SK-N-SH (cell line): ENCODE data around the gene ZNF182. TPM values are rescaled to one million over a fixed set of nuclear protein-coding genes. Genes with fewer than 3 reads are reported as not detected.

Source experiments
- CTCF ChIA-PET: fragments of 300-600, 350-600 bp; formaldehyde crosslinking; extraction: SDS; loops from one replicate; lab custom pipeline; 2021; lab: Yijun Ruan, JAX
- POLR2A ChIA-PET: fragments of 350-600 bp; sonication (Branson Sonifier 250); formaldehyde crosslinking; extraction: SDS; loops from one replicate; lab custom pipeline; 2020; ENCODE audit warnings: antibody characterized with exemption, inconsistent platforms; lab: Yijun Ruan, JAX
- DNase-seq: peaks from one replicate; pipeline ENCODE4 v3.0.0; 2012
- H2AFZ ChIP-seq: fragments of 200-600 bp; sonication (generic); 2 replicates; pipeline ENCODE4 v1.8.1; 2016; ENCODE audit warnings: antibody characterized with exemption, mild to moderate bottlenecking, low read depth
- H3F3A ChIP-seq: fragments of 200-600 bp; sonication (generic); replicated peaks from 2 replicates; pipeline ENCODE3; 2016; ENCODE audit warnings: antibody characterized with exemption, mild to moderate bottlenecking; ENCODE audit not compliant: insufficient read depth
- H3K27ac ChIP-seq, 2 experiments: fragments of 200-500 bp in 1 of 2; fragments of 200-600 bp in 1 of 2; sonication (Bioruptor generic) in 1 of 2; sonication (generic), shearing (Covaris generic) in 1 of 2; 2 replicates each; pipeline versions ENCODE4 v1.5.1 to v1.6.1; 2014 to 2016; ENCODE audit warnings: low read depth in 2 of 2, inconsistent platforms in 1 of 2, low read length in 1 of 2, mild to moderate bottlenecking in 1 of 2, mixed read lengths in 1 of 2
- H3K27me3 ChIP-seq: fragments of 200-600 bp; sonication (generic), shearing (Covaris generic); 2 replicates; pipeline ENCODE4 v1.6.1; 2016; ENCODE audit warnings: mixed run types; ENCODE audit not compliant: insufficient read depth
- H3K36me3 ChIP-seq, 2 experiments: fragments of 200-500 bp in 1 of 2; fragments of 200-600 bp in 1 of 2; sonication (Bioruptor generic) in 1 of 2; sonication (generic) in 1 of 2; replicated peaks in 1 of 2; 2 replicates each; pipeline versions ENCODE3 to v1.5.1; 2014 to 2016; ENCODE audit warnings: low read length in 1 of 2, mild to moderate bottlenecking in 1 of 2; ENCODE audit not compliant: insufficient read depth in 2 of 2, control insufficient read depth in 1 of 2
- H3K4me1 ChIP-seq, 2 experiments: fragments of 200-500 bp in 1 of 2; fragments of 200-600 bp in 1 of 2; sonication (Bioruptor generic) in 1 of 2; sonication (generic), shearing (Covaris generic) in 1 of 2; 2 replicates each; pipeline versions ENCODE4 v1.5.1 to v1.6.1; 2014 to 2016; ENCODE audit warnings: low read depth in 1 of 2, low read length in 1 of 2, mixed run types in 1 of 2; ENCODE audit not compliant: insufficient read depth in 2 of 2, control insufficient read depth in 1 of 2
- H3K4me2 ChIP-seq: fragments of 200-600 bp; sonication (generic), shearing (Covaris generic); 2 replicates; pipeline ENCODE4 v1.6.1; 2017; ENCODE audit warnings: mixed run types
- H3K4me3 ChIP-seq, 2 experiments: fragments of 200-500 bp in 1 of 2; fragments of 200-600 bp in 1 of 2; sonication (Bioruptor generic) in 1 of 2; sonication (generic), shearing (Covaris generic) in 1 of 2; 2 replicates each; pipeline versions ENCODE4 v1.5.1 to v1.8.1; 2014 to 2016; ENCODE audit warnings: low read depth in 2 of 2, inconsistent platforms in 1 of 2, low read length in 1 of 2, mild to moderate bottlenecking in 1 of 2, mixed read lengths in 1 of 2, moderate library complexity in 1 of 2
- H3K79me2 ChIP-seq: fragments of 200-600 bp; sonication (generic); 2 replicates; pipeline ENCODE4 v1.8.1; 2017; ENCODE audit warnings: mild to moderate bottlenecking; ENCODE audit not compliant: insufficient read depth
- H3K9ac ChIP-seq: fragments of 200-600 bp; sonication (generic); 2 replicates; pipeline ENCODE4 v1.6.1; 2017; ENCODE audit warnings: mixed run types
- H3K9me2 ChIP-seq: fragments of 200-600 bp; sonication (generic); 2 replicates; pipeline ENCODE4 v1.6.1; 2017; ENCODE audit warnings: mixed run types
- H3K9me3 ChIP-seq: fragments of 200-600 bp; sonication (generic); 2 replicates; pipeline ENCODE4 v1.6.1; 2017; ENCODE audit warnings: mixed run types, mild to moderate bottlenecking, moderate library complexity
- H4K20me1 ChIP-seq: fragments of 200-600 bp; sonication (generic); 2 replicates; pipeline ENCODE4 v1.6.1; 2017; ENCODE audit warnings: mild to moderate bottlenecking, mixed run types; ENCODE audit not compliant: insufficient read depth
- GATA2 ChIP-seq: sonication (generic); formaldehyde crosslinking; IDR thresholded peaks from 2 replicates; pipeline ENCODE4 v1.5.0; 2020; ENCODE audit warnings: mild to moderate bottlenecking, missing genetic modification reagents
- WGBS: methylation state at CpG from one replicate; pipeline ENCODE4 v1.1.6; 2017; ENCODE audit warnings: low lambda C conversion rate; 5-methylcytosine and 5-hydroxymethylcytosine counted together
- polyA plus RNA-seq, 3 experiments: library from polyadenylated mRNA; depleted of rRNA; stranded (reverse); fragments of >200 nt; gene quantifications; 2 replicates each; pipeline ENCODE4 v1.2.3, GENCODE V29; 2012

The ZNF182 gene
- polyA plus RNA-seq, 1 of the 3 experiments (the other 2 are of a cell fraction) = 2.1 TPM

DNA sequence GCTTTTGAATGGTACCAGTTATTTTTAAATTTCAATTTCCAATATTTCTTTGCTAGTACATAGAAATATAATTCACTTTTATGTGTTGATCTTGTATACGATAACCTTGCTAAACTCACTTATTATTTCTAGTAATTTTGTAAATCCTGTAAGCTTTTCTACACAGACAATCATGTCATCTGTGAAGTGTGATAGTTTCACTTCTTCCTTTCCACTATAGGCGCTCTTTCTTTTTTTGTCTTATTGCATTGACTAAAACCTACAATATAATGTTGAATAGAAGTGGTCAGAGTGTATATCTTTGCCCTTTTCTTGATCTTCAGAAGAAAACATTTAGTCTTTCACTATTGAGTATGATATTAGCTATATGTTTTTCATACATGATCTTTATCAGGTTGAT is 76.6 kb downstream of the ZNF182 start:
- Histone ChIP-seq H3K36me3 (no peaks in the 10 kb centered on the region), H3K9me2 (no peaks in the 10 kb centered on the region), H3K27ac (no peak overlapping the region), H3K27me3 (no peaks in the 10 kb centered on the region), H3K4me3 (no peak overlapping the region), H3F3A (no peaks in the 10 kb centered on the region), H3K4me2 (no peak overlapping the region), H3K9ac (no peak overlapping the region), H2AFZ (no peak overlapping the region), H4K20me1 (no peaks in the 10 kb centered on the region), H3K4me1 (no peaks in the 10 kb centered on the region), H3K9me3 (peaks cover 7% of the 10 kb centered on the region; the same call in 1 of the 2 replicates), H3K79me2 (no peaks in the 10 kb centered on the region)
- WGBS = 50% methylated on average over 2 of the region's 2 CpGs
- TF ChIP-seq GATA2 (CRISPR knock-in tag) = no peak
- DNase-seq = no peak
- ChIA-PET POLR2A (no interaction called here), CTCF (interaction anchor here (1.6 kb wide), 1 partner anchor 15 kb away, joined by 4 read pairs; no protein-coding TSS in a partner anchor)

Other genes starting within 250 kb of the ZNF182 start
- gene ZNF81, start 167.1 kb downstream of the ZNF182 start, polyA plus RNA-seq (2012; rRNA removed) = 3.5 and 6.0 TPM in 2 replicates
- not detected in 2 replicates for gene SPACA5, start 3.0 kb upstream of the ZNF182 start, polyA plus RNA-seq (2012; rRNA removed)
- gene ZNF630, start 67.7 kb upstream of the ZNF182 start, polyA plus RNA-seq (2012; rRNA removed) = 0.61 and 1.2 TPM in 2 replicates
- not detected in 2 replicates for gene SPACA5B, start 126.6 kb upstream of the ZNF182 start, polyA plus RNA-seq (2012; rRNA removed)
- 0.36 and 0.49 TPM in 2 replicates for gene SSX5, start 192.8 kb upstream of the ZNF182 start, polyA plus RNA-seq (2012; rRNA removed)